NCI-H146 treated with DMSO at 0.1 percent for 48 hours (cell line): ENCODE data around the gene CCDC171.

ENCODE experiments used
- DNase-seq: peaks from one replicate; lab custom pipeline; 2025; ENCODE audit not compliant: unreplicated experiment; lab: John Stamatoyannopoulos, UW

The CCDC171 gene

GRCh38 chr9:15867334-15867733 lies 314.5 kb downstream of the CCDC171 start:
- DNase-seq = no peak

DNA sequence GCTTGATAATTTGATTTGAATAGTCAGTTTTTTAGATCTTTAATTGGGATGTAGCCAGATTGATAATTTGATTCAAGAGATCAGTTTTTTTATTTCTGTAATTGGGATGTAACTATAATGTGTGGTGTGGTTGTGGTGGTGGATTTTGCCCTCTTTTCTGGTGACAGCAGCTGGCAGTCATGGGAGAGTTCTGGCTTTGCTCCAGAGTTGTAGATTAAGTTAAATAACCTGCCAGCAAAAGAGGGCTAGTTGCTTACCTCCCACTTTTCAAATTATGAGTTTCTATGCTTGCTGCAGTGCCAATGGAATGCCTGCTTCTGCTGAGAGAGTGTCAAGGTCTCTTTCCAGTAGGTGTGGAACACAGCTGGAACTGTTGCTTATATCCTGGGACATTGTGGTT lies 315.1 kb downstream of the CCDC171 start:
- no peak for DNase-seq

GRCh38 chr9:15873573-15874177 lies 320.8 kb downstream of the CCDC171 start:
- peak; percentile 46 for DNase-seq

GRCh38 chr9:15882328-15882727 lies 329.5 kb downstream of the CCDC171 start:
- no peak for DNase-seq

DNA sequence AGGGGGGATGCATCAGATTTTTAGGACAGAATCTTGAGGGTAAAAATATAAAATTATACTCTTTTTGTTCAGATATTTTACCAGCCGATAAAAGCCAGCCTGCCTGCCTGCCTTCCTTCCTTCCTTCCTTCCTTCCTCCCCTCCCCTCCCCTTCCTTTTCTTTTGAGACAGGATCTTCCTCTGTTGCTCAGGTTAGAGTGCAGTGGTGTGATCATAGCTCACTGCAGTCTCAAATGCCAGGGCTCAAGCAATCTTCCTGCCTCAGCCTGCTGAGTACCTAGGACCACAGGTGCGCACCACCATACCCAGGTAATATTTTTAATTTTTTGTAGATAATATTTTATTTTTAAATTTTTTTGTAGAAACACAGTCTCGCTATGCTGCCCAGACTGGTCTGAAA lies 330.0 kb downstream of the CCDC171 start:
- no peak for DNase-seq

DNA sequence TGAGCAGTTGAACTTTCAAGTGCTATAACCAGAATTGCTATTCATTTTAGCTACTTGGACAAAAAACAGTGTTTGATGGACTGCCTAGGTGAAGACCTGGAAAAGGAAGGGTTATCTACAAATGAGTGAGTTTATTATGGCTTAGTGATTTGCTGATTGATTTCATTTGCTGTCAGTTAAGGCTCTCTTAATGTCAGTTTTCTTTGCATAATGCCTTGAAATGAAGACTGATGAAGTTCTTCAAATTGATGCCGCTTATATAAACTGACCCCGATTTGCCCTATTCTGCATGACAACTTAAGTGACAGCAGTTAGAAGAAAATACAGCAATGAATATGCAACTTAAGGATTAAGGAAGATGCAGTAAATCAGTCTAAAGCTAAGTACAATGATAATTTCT lies 332.6 kb downstream of the CCDC171 start:
- no peak for DNase-seq

GRCh38 chr9:15889555-15889954 lies 336.7 kb downstream of the CCDC171 start:
- no peak for DNase-seq

DNA sequence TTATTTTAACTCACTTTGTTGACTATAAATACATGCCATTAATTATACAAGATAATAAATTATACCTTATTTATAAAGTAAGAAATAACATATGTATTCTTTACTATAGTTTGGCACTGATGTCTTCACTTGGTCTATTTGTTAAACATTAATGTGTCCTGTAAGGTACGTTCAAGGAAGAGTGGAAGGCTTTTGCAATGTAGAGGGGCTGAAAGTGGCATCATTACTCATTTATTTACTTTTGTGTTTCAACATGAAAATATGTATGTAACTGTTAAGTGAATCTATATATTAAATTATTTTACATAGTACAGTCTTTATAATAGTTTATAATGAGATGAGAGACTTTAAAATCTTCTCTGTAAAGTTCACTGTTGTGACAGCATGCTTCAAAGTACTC lies 348.7 kb downstream of the CCDC171 start:
- no peak for DNase-seq

DNA sequence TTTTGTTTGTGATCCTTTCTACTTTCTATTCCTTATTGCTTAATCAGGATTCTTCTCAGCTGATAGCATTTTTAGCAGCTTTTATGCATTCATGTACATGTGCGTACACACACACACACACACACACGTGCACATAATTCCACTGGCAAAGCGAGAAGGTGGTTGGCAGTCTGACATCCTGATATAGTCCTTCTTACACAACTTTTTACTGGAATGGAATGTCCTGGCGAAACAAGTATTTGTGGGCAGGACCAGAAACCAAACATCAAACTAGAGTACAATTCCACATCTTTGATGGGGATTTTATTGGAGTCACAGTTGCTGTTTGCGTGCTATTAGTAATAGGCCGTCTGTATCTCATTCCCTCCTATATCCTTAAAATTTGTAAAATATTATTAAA lies 356.5 kb downstream of the CCDC171 start:
- no peak for DNase-seq

DNA sequence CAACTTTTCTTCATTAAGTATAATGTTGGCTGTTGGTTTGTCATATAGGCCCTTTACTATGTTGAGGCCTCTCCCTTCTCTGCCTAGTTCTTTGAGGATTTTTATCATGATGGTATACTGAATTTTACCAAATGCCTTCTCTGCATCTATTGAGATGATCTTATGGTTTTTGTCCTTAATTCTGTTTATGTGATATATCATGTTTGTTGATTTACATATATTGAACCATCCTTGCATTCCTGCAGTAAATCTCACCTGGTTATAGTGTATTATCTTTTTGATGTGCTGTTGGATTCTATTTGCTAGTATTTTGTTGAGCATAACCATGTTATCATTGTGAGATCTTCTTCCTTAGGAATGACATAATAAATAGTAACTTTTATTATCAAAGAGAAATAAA lies 362.9 kb downstream of the CCDC171 start:
- DNase-seq = no peak

GRCh38 chr9:15927161-15927560 lies 374.3 kb downstream of the CCDC171 start:
- DNase-seq = no peak

DNA sequence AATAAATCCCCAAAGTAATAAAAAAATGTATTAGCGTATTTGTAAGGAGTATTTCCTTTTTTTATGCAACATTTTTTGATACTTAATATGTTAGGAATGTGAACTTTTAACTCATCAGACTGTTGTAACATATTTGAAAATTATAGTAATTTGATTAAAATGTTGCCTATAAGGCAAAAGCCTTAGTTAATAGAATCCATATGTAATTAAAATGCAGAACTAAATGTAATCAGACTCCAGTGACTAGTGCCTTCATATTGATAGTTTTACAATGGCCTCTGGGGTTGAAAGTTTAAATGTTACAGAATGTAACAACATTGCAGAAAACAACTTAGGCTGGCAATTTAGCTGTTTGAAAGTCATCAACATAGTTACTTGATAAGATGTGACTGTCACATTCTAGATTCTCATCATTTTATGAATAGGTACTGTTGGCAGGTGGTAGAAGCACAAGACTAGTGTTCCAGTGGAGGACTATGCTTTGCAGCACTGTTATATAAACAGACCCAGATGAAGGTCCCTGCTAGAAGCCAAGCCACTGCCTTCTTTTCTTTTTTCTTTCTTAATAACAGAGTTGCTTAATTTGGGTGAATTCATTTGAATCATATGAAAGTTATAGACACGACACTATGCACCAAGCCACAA lies 382.9 kb downstream of the CCDC171 start:
- DNase-seq = no peak

GRCh38 chr9:15936306-15936921 lies 383.6 kb downstream of the CCDC171 start:
- DNase-seq = no peak

GRCh38 chr9:15942831-15943424 lies 390.1 kb downstream of the CCDC171 start:
- DNase-seq = no peak

GRCh38 chr9:15944341-15944740 lies 391.5 kb downstream of the CCDC171 start:
- no peak for DNase-seq

DNA sequence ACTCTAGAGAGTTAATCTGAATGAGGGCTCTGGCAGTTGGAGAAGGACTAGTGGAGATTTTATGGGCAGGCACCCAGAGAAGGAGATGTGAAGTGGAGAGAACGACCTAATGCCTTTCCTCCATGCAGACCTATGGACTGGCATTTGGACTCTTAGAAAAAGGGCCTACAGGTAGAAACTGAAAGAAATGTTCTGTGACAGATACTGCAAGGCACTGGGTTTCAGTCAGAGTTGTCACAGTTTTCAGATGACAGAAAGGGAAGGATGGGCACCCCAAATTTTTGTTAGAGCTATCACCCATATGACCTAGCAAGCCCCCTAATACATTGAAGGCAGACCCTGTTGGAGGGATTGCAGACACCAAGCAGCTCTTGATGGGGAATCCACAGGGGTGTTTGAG lies 406.8 kb downstream of the CCDC171 start:
- no peak for DNase-seq

GRCh38 chr9:15961217-15961616 lies 408.4 kb downstream of the CCDC171 start:
- no peak for DNase-seq

DNA sequence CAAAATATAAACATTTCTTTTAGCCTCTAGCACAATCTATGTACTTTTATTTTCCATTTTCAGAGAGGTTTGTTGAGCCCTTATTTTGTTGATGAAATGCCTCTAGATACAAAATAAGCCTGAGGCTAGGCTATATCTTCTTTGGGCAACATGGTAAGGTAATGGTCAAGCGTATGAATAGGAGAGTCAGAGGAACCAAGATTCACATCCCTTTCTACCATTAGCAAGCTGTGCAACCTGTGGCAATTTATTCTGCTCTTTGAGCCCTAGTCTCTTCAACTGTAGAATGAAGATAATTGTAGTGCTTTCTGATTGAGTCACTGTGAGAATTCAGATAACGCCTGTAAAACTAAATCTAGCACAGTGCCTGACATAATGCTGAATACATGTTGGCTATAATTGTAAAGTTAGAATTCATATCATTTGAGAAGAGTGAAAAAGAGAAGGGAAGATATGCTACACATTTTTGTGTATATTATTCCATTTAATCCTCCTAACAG lies 412.5 kb downstream of the CCDC171 start:
- DNase-seq = no peak

DNA sequence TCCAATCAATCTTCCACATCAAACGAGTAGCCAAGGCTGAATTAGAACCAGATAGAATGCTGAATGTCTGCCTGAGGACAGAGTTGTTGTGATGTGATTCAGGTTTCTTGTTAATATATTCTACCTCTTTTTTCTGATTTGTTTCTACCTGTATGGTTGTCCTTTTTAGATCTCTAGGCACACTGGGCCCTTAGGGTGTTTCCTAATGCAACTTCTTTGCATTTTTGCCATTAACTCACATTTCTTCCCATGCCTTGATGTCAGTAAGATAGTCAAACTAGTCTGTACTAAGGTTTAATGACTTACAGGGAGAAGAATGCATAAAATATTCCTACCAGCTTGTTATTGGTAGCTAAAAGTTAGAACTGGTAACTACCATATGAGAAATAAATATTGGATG lies 413.6 kb downstream of the CCDC171 start:
- DNase-seq = no peak

- no peak for DNase-seq
Measured at GRCh38 chr9:15967068-15967467, 414.2 kb downstream of the CCDC171 start.

DNA sequence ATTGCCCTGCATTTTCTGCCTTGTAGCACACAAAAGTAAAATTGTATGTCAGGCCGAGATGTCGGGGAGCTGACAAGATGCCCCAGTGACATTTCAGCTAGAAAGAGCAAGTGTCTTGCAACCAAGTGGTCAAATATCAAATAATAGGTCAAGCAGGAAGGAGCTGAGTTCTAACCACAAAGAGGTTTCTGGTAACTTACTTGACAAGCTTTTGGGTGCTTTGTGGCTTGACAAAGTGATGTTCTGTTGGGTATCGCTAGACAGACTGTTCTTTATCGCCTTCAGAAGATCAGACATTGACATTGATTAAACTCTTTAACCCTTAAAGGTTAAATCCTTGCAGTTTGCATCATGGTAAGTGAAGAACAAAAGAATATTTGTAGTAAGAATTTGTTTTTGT lies 419.9 kb downstream of the CCDC171 start:
- no peak for DNase-seq
